Thyroid gland (tissue), 4 donors: Measurements from ENCODE around the gene VPS54. TPM values are rescaled to one million over a fixed set of nuclear protein-coding genes. Genes with fewer than 3 reads are reported as not detected.
"Not testable (repeated sequence)": the region's sequence is repeated elsewhere in the genome, so short reads cannot be mapped to it uniquely, and the experiment has no call there.

Experiments
- DNase-seq, 2 donors: peaks; one replicate each; pipeline ENCODE4 v3.0.0-alpha.2; 2019
- H3K27ac ChIP-seq, 3 donors: fragments of 200-600 bp; sonication (generic); 1 replicate in 2 of 3; 2 replicates in 1 of 3; pipeline ENCODE4 v1.5.1; 2016 to 2019; ENCODE audit warnings: mild to moderate bottlenecking in 1 of 3, moderate library complexity in 1 of 3
- H3K27me3 ChIP-seq: fragments of 200-600 bp; sonication (generic); one replicate; pipeline ENCODE4 v1.5.1; 2019
- H3K36me3 ChIP-seq, 2 donors: fragments of 200-600 bp; sonication (generic); one replicate each; pipeline ENCODE4 v1.5.1; 2016 to 2019
- H3K4me1 ChIP-seq, 2 donors: fragments of 200-600 bp; sonication (generic); one replicate each; pipeline ENCODE4 v1.5.1; 2017 to 2019
- H3K4me3 ChIP-seq, 3 donors: fragments of 200-600 bp; sonication (generic); replicated peaks in 1 of 3; 1 replicate in 2 of 3; 2 replicates in 1 of 3; pipeline ENCODE4 v1.5.1; 2016; ENCODE audit warnings: mild to moderate bottlenecking in 1 of 3
- H3K9me3 ChIP-seq: fragments of 200-600 bp; sonication (generic); one replicate; pipeline ENCODE4 v1.5.1; 2017
- POLR2A ChIP-seq, 2 donors: fragments of 450-650 bp; IDR thresholded peaks; one replicate each; pipeline ENCODE4 v1.6.1; 2017; ENCODE audit warnings: antibody characterized with exemption in 2 of 2, mild to moderate bottlenecking in 2 of 2, moderate library complexity in 1 of 2
- WGBS, 2 donors: methylation state at CpG; one replicate each; pipeline ENCODE4 v1.1.5; 2017; 5-methylcytosine and 5-hydroxymethylcytosine counted together
- intact Hi-C: fragments of 100-400 bp; cut with DNase I; formaldehyde crosslinking; loops from one replicate; pipeline ENCODE4 v1.15.1; 2023
- total RNA-seq, 4 donors: library from RNA; depleted of rRNA; stranded (reverse); fragments of >200 nt; gene quantifications; one replicate each; pipeline ENCODE4 v1.2.3, GENCODE V29; 2016
- TF ChIP-seq, protein P1 (sequence below), 6 experiments: fragments of 200-600 bp in 3 of 6; fragments of 450-650 bp in 3 of 6; sonication (generic) in 3 of 6; IDR thresholded peaks; one replicate each; pipeline ENCODE4 v1.5.1; 2016 to 2019; ENCODE audit warnings: antibody characterized with exemption in 6 of 6, mild to moderate bottlenecking in 2 of 6, inconsistent platforms in 1 of 6, moderate library complexity in 1 of 6

The VPS54 gene
- total RNA-seq, 4 donors from 2014 or later = 34.4 to 40.8 (median 35.9) TPM

GRCh38 chr2:63849381-63850203 is 169.6 kb downstream of the VPS54 start:
- Histone ChIP-seq H3K9me3 (no peaks in the 10 kb centered on the region), H3K4me1 (peaks cover 16 to 51% of the 10 kb centered on the region in 2 donors), H3K4me3 (no peak overlapping the region), H3K27me3 (no peaks in the 10 kb centered on the region), H3K36me3 (no peaks in the 10 kb centered on the region), H3K27ac (no peak overlapping the region)
- DNase-seq = no peak
- intact Hi-C loops = no loop called here
- 58 to 63% methylated on average over 7 of the region's 7 CpGs for WGBS, 2 donors
- TF ChIP-seq, protein P1, sequence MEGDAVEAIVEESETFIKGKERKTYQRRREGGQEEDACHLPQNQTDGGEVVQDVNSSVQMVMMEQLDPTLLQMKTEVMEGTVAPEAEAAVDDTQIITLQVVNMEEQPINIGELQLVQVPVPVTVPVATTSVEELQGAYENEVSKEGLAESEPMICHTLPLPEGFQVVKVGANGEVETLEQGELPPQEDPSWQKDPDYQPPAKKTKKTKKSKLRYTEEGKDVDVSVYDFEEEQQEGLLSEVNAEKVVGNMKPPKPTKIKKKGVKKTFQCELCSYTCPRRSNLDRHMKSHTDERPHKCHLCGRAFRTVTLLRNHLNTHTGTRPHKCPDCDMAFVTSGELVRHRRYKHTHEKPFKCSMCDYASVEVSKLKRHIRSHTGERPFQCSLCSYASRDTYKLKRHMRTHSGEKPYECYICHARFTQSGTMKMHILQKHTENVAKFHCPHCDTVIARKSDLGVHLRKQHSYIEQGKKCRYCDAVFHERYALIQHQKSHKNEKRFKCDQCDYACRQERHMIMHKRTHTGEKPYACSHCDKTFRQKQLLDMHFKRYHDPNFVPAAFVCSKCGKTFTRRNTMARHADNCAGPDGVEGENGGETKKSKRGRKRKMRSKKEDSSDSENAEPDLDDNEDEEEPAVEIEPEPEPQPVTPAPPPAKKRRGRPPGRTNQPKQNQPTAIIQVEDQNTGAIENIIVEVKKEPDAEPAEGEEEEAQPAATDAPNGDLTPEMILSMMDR (IDR thresholded peaks at IDR 0.05) = no peak
- TF ChIP-seq POLR2A (IDR thresholded peaks at IDR 0.05) = no peak

DNA sequence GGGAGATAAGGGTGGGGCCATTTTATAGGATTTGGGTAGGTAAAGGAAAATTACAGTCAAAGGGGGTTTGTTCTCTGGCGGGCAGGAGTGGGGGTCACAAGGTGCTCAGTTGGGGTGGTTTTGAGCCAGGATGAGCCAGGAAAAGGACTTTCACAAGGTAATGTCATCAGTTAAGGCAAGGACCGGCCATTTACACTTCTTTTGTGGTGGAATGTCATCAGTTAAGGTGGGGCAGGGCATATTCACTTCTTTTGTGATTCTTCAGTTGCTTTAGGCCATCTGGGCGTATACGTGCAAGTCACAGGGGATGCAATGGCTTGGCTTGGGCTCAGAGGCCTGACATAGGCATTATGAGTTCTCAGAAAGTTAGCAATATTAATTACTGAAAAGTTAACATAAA is 171.7 kb downstream of the VPS54 start:
- WGBS, 2 donors = 96 to 97% methylated on average over 4 of the region's 4 CpGs
- H3K36me3 ChIP-seq, DNase-seq, H3K27me3 ChIP-seq, intact Hi-C loops, H3K9me3 ChIP-seq, H3K27ac ChIP-seq, H3K4me3 ChIP-seq: not testable (repeated sequence)
- peaks cover 16 to 53% of the 10 kb centered on the region in 2 donors for H3K4me1 ChIP-seq

DNA sequence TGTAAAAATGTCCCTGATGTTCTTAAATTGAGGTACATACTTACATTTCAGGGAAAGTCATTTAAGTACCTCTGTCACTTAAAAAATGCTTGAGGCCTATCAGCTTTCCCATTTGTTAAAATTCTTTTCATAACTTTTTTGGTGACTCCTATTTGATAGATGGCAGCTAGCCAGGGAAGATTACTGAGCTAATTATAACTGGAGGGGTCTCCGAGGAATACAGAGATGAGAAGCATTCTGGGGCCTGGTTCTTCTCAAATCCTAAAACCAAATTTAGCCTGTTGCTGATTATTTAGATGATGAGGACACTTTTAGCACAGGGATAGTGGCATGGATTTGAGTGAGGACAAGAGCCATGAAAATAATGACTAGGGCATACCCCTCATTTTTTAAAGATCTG is 172.7 kb downstream of the VPS54 start:
- intact Hi-C loops = no loop called here
- Histone ChIP-seq H3K36me3 (no peaks in the 10 kb centered on the region), H3K9me3 (no peaks in the 10 kb centered on the region), H3K27ac (no peak overlapping the region), H3K27me3 (no peaks in the 10 kb centered on the region), H3K4me1 (peaks cover 16 to 48% of the 10 kb centered on the region in 2 donors), H3K4me3 (no peak overlapping the region)
- no peak for DNase-seq
- 75 to 80% methylated on average over 1 of the region's 1 CpG for WGBS, 2 donors
- TF ChIP-seq, protein P1 (IDR thresholded peaks at IDR 0.05) = no peak
- no peak for TF ChIP-seq POLR2A (IDR thresholded peaks at IDR 0.05)

DNA sequence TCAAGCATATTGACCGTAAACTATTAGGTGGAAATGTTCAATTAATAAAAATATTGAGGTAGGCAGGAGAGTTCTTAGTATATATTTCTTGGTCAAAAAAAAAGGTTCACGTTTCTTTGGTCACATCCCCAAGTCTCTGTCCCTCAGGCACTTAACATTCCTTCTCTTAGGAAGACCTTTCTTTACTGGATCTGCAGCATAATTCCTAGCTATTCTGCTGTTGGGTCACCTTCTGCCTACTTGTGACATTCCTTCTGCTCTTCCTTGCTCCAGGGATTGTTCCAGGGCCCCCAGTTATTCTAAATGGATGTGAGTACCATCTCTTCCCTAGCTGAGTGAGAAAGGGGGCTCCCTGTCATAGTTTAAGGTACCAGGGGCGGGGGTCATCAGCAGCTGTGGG is 173.4 kb downstream of the VPS54 start:
- peaks cover 16 to 42% of the 10 kb centered on the region in 2 donors for H3K4me1 ChIP-seq
- intact Hi-C loops = no loop called here
- no peaks in the 10 kb centered on the region for H3K9me3 ChIP-seq
- H3K27me3 ChIP-seq = no peaks in the 10 kb centered on the region
- H3K27ac ChIP-seq = no peak overlapping the region
- no peaks in the 10 kb centered on the region for H3K36me3 ChIP-seq
- TF ChIP-seq POLR2A (IDR thresholded peaks at IDR 0.05) = no peak
- no peak for DNase-seq
- 88 to 93% methylated on average over 3 of the region's 3 CpGs for WGBS, 2 donors
- no peak overlapping the region for H3K4me3 ChIP-seq

DNA sequence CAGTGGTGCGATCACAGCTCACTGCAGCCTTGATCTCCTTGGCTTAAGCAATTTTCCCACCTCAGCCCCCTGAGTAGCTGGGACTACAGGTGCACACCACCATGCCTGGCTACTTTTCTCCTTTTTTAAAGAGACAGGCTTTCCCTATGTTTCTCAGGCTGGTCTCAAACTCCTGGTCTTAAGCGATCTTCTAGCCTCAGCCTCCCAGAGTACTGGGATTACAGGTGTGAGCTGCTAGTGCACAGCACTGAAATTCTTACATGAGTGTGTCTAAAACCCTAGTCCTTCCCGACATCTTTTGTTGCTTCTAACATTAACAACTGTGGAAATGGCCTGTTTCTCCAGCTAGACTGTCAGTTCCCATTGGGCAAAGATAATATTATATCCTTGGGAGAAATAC is 174.6 kb downstream of the VPS54 start:
- no peaks in the 10 kb centered on the region for H3K36me3 ChIP-seq
- no peak for DNase-seq
- 77 to 87% methylated on average over 3 of the region's 3 CpGs for WGBS, 2 donors
- intact Hi-C loops = no loop called here
- no peaks in the 10 kb centered on the region for H3K9me3 ChIP-seq
- H3K4me3 ChIP-seq = no peak overlapping the region
- TF ChIP-seq, protein P1 (IDR thresholded peaks at IDR 0.05) = no peak
- no peak overlapping the region for H3K27ac ChIP-seq
- peaks cover 16 to 42% of the 10 kb centered on the region in 2 donors for H3K4me1 ChIP-seq
- no peaks in the 10 kb centered on the region for H3K27me3 ChIP-seq

- Histone ChIP-seq H3K27ac (no peak overlapping the region), H3K9me3 (no peaks in the 10 kb centered on the region), H3K27me3 (no peaks in the 10 kb centered on the region), H3K36me3 (no peaks in the 10 kb centered on the region), H3K4me3 (no peak overlapping the region), H3K4me1 (peaks cover 12 to 39% of the 10 kb centered on the region in 2 donors)
- intact Hi-C loops = no loop called here
- TF ChIP-seq POLR2A (IDR thresholded peaks at IDR 0.05) = no peak
- TF ChIP-seq, protein P1 (IDR thresholded peaks at IDR 0.05) = no peak
- no peak for DNase-seq
- 87 to 90% methylated on average over 2 of the region's 2 CpGs for WGBS, 2 donors
These were observed 175.4 kb downstream of the VPS54 start for GRCh38 chr2:63843791-63844190.
